Measurements from ENCODE around the gene TDRD7.

TDRD7 gene

DNA sequence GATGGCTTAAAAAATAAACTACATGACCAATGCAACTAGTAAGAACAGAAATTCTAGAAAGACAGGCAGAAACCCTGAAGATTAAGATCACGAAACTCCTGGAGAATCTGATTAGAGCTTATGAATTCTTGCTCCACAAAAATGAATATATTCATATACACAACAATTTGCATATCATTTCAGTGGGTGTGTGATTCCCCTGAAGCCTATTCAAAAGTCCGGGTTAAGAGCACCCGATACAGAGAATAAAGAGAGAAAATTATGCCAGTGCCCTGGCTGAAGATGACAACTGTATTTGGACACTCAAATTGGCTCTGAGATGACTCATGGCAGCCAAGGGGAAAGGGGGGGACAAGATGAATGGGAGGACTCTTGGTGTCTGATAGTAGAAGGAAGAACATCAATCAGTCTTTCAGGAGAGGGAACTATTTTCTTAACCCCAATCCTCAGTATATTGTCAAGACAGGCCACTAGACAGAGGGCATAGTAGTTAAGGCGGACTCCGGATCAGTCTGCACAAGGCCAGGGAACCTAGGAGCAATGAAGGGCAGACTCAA is 95.6 kb downstream of the TDRD7 start:
- DNase-seq, result no peak

DNA sequence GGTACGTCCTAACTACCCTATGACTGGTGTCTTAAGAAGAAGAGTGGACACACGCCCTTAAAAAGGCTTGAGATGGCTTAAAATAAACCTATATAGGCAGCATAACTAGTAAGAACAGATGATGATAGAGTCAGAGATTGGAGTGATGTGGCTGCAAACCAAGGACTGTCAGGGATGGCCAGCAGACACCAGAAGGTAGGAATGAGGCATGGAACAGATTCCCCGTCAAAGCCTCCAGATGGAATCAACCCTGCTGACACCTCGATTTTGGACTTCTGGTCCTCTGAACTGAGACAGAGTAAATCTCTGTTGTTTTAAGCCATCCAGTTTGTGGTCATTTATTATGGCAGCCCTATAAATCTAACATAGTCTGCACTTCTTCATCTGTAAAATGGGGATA is 97.0 kb downstream of the TDRD7 start:
- DNase-seq, result no peak

DNA sequence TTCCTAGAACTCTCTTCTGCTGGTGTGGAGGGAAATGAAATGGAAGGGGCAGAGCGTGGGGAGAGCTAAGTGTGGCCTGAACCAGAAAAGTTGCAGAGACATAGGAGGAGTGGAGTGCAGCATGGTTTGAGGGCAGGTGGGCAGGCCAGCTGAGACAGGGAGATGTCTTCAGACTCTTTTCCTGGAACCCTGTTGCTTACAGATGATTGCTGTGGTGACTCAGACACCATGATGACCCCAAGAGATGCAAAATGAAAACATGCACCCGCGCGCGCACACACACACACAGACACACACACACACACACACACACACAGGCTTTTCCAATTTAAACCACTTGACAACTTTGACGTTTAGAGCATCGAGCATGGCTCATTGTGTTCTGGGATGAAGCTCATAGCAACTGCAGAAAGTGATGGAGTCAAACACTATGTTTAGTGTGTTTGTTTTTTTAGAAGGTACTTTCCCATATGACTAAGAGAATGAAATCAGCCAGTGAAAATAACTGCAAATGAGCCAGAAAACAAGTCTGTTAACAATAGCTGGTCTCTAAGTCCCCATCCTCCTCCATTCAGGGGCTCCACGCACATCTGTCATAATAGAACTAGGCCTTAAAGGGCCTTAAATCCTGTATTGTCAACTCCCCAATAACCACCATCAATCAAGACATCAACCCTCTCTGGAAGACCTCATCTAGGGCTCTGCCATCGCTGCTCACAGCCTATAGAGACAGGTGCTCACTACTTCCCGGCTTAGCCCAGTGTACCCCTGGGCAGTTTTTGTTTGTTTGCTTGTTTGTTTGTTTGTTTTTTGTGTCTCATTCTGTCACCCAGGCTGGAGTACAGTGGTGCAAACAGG is 99.1 kb downstream of the TDRD7 start:
- no peak for DNase-seq

DNA sequence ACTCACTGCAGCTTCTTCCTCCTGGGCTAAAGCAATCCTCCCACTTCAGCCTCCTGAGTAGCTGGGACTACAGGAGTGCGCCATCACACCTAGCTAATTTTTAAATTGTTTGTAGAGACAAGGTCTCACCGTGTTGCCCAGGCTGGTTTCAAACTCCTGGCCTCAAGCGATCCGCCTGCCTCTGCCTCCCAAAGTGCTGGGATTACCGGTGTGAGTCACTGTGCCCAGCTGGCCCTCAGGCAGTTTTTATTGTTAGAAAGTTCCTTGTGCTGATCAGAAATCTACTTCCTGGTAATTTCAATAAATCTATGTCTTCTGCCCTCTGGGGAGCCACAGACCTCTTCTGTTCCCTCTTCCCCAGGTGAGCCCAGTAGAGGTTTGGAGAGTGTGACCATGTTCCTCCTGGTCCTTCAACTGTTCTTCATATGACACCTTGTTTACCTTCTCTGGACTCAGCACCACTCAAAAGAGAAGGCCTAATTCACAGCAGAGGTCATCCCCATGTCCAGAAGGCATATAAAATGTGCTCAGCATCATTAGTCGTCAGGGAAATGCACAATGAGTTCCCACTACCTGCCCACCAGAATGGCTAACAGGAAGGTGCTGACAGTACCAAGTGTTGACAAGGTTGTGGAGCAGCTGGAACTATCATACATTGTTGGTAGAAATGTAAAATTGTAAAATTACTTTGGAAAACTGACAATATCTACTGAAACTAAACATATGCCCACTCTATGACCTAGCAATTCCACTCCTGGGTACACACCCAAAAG is 99.9 kb downstream of the TDRD7 start:
- DNase-seq, result no peak

DNA sequence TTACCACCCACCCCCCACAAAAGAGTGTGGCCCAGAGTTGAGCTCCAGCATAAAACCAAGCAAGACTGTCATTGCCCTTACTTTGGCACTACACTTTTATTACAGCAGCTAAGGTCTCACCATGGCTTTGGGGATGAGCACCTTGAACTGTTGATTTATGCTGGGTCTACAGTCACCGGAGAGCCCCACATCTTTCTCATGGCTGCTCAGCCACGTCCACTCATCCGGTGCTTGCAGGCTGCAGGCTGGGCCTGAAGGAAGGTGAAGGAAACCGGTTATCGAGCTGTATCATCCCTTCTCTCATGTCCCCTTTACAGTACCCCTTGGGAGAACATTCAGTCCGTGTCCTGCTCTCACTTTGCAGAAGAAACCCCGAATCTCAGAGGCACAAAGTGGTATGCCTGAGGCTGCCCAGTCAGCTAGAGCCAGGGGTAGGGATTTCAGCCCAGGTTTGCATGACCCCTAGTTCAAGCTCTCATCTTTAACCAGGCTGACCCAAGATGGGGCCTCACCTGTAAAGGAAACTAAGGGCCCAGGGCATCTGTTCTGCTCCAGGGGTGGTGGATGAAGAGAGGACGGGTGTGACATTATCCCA is 101.2 kb downstream of the TDRD7 start:
- DNase-seq, result no peak

DNA sequence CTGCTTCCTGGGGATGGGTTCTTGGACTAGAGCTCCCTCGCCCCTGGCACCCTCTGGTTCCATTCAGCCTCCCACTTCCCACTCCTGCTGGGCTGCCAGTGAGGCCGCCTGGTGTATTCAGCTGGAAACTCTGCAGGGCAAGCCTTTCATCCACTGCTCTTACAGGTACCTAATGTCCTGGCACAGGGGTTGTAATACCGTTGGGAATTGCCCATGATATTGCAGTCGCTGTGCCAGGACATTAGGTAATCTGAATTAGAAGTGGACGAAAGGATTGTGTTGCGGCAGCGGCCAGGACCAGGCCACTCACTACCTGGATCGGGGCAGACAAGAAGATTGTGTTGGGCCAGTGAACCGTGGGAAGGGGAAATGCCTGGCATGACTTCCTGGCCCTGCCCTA is 102.6 kb downstream of the TDRD7 start:
- no peak for DNase-seq

DNA sequence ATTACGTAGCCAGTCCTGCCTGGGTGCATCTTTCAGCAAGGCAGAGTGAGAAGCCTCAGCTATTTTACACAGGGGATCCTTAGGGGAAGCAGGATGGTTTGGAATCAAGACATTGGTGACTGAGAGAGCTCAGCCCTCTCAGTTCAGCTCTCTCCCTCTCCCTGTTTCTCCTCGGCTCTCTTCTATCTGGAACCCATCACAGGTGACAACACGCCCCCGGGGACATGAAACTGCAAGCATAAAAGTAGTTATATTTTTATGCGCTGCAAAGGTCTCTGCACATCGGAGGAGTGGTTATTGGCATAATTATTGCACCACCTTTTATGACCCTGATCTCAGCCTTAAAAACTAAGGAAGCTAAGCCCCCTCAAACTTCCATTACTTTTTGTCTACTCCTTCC is 103.8 kb downstream of the TDRD7 start:
- no peak for DNase-seq

DNA sequence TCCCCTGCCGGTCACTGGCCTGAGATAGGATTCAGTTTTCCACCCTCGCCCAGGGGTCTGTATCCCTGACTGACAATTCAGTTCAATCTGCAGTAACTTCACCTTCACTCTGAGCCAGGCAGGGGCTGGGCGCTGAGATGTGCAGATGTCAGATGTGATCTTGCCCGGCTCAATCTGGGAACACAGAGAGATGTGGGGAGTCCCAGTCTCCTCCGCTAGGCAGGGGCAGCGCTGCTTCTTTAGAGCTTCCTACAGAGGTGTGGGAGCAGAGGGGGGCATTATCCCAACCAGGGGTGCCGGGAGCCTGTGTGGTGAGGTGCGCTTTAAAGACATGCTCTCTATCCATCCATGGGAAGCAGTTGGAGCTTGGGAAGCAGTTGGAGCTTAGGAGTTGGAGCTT is 104.2 kb downstream of the TDRD7 start:
- no peak for DNase-seq

DNA sequence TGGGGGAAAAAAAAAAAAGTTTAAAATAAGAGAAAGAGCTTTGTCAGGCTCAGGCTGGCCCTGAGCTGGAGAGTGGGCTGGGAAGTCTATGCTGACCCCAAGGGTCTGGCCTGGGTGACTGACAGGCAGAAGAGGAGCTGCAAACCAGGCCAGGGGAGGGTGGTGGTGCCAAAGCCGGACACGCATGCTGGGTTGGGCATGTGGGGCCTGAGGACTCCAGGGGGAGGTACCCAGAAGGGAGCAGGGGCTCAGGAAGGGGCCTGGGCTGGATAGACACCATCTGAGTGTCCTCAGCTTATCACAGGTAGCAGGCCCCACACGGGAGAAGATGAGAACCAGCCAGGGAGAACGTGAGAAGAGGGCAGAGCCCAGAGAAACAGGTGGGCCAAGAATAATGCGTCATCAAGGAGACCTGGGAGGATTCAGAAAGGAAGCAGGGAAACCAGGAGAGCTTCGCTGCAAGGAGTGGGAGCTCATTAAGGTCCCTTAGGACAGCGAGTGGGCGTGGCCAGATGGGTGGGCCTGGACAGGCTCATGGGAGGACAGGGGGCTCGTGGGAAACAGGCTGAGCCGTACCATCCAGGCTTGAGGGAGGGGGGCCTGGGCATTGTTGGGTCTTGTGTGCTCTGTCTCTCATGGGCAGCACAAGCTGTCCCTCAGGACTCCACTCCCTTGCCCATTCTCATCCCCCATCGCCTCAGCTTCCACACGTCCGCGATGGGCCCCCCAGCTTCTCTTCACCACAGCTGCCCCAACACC is 105.6 kb downstream of the TDRD7 start:
- DNase-seq, result no peak

DNA sequence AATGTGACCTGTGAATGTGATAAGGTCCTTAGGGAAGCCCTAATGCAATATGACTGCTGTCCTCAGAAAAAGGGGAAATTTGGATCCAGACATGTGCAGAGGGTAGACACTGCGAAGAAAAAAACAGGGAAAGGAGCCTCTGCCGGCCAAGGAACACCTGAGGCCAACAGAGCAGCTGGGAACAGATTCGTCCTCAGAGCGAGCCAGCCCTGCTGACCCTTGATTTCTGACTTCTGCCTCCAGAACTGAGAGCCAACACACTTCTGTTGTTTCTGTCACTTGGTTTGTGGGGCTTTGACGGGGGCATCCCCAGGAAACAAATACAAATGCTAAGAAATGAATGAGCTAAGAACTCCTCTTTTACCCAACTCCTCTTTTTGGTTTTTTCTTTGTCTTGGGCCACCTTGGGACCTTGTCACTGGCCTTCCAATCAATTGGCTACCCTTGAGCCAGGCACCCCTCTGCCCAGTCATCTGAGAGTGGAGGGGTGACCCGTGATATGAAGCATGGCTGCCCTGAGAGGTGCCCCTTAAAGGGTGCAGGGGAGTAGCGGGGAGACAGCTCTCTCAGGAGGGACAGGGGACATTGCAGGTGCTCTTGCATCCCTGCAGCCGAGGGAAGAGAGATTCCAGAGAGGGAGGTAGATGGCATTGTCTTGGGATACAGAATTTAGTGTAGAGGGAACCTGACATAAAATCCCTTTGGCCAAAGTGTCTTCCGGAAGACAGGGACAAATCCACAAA is 106.4 kb downstream of the TDRD7 start:
- DNase-seq, result no peak

DNA sequence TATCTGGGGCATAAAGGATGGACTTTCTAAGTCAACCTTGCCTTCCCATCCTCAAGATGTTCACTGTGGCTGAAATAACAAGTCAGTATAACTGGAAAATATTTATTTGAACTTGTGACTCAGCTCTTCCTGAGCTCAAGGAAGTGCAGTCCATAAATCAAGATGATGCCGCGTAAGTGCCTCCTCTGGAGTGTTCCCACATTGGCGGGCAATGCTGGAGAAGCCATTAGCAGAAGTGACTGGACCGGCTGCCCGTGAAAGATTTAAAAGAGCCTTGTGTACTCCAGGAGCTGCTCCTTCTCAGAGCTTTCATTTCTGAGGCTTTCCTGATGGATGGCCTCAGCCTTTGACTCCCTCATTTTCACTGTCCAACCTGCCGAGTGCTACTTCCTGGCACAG is 107.0 kb downstream of the TDRD7 start:
- no peak for DNase-seq

DNA sequence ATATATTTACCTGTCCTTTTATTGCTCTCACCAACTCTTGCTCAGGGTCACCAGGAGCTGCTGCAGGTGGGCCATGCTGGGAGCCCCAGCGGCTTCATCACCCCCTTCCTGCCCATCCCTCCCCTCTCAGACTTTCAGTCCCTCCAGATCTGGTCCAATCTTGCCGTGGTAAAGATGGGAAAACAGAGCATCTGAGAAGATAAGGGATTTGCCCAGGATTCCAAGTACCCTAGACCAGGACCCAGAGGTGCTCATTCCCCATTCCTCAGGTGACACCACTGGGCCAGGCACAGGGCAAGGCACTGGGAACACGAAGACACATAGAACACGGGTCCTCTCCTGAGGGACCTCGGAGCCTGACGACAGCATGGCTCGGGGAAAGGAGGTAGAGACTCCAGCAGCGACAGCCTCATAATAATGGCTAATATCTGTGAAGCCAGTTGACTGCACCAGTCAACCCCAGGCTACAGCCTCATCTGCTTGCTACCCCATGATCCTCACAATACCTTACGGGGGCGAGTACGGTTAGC is 107.6 kb downstream of the TDRD7 start:
- DNase-seq, result no peak

DNA sequence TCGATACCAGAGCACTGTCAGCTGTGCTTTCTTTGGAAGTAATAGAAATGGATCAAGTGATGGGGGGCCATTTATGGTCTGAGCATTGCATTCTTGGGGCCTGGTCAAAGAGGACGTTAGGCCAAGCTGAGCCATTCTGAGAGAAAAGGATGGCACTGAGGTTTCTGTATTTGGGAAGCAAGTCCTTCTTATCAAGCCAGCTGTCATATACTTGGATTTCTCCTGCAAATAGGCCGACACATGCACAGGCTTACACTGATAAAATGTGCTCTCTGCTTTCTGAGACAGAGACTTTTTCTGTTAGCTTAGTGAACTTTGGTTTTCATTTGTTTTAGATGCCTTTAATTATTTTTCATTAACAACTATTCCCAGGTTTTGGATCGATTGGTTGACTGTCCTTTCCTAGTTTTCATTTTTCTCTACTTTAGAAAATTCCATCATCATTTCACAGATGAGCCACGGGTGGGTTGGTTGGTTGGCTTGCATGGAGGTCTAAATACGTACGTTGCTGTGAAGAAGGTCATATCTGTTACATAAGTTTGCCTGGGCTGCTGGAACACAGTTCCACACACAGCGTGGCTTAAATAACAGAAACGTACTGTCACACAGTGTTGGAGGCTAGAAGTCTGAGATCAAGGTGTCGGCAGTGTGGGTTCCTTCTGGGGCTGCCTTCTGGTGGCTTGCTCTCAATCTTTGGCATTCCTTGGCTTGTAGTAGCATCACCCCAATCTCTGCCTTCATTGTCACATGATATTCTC is 109.9 kb downstream of the TDRD7 start:
- no peak for DNase-seq

DNA sequence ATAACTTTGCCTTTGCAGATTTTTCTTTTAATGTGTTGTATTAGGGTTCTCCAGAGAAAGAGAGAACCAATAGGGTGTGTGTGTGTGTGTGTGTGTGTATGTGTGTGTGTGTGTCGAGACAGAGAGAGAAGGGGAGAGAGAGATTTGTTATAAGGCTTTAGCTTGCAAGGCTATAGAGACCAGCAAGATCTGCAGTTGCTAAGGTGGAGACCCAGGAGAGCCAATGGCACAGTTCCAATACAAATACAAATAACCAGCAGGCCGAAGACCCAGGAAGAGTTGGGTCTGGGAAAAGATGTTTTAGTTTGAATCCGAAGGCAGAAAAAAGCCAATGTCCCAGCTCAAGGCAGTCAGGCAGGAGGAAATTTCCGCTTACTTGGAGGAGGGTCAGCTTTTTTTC is 112.5 kb downstream of the TDRD7 start:
- peak; percentile 18 for DNase-seq

DNA sequence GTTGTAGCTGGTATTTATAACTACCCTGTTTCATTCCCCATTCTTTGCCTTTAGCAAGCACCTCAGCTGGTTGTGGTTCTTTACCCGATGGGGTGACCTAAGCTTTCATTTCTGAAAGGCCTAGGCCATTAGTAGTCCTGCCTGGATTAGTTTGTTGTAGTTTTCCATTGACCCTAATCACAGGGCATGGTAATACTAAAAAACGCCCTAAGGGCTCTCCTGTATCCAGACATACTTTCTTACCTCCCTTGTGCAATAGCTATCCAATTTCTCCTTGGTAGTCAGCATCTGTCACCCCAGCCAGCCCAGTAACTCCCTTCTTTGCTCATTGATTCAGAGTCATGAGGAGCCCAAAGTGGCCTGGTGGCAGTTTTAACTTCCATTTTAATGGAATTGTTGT is 113.6 kb downstream of the TDRD7 start:
- no peak for DNase-seq

DNA sequence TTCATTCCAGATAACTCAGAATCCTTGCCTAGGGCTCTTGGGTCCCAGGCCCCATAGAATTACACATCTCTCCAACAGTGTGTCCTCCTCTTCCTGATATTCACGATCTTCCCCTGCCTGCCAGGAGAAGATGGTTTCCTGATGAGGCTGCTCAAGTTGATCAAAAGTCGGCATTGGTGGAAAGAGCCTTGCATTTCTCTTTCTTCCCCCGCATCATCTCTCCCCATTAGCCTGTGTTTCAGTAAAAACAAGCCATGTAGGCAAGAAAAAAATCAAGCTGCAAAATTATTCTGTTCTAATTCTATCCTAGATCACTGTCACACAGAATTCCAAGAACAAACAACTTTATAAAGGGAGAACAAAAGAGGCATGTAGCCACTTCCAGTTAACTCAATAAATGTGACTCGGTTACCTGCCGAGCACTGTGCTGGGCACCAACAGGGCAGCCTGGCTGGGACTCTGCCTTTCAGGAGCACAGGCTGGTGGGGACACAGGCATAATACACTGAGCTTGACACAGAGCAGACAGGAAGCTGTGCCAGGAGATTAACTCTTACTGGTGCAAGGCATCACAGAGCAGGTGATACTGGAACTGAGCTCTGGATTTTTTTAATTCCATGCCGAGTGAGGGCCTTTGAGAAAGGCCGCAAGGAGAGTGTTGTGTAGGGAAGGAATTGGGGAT is 115.1 kb downstream of the TDRD7 start:
- no peak for DNase-seq

DNA sequence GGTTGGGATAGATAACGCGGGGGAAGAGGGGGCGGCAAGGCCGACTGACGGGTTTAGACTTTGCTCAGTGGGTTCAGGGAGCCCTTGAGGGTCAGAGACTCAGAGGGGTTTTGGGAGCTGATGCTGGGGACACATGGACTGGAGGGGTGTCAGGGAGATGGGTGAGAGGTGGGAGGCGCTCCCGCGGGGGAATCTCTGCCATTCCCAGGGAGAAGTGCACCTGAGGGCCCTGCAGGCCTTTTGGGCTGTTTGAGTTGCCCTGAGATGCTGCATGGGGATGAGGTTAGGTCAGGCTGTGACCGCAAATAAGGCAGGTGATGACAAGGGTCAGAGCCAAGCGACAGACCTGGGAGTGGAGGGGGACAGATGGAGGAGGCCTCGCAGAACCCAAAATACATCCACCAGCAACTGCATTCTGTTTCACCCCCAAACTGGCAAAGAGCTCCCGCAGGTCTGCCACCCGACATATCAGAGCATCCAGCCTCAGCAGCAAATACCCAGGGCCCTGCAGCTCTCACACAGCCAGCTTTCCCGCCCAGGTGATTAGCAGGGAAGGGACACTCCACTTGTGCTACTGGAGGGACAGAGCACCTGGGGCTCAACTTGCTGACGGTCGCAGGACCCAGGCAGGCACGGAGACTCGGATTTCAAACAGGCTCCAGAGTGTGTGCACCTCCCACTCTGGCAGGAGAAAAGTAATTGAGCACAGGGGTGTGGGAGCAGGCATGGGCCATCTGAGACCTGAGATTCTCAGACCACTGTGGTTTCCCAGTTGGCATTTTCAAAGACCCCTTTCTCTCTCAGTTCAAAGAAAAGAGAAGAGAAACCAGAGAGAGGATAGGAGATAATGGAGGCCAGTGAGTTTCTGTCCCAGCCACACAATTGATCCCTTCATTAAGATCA is 116.0 kb downstream of the TDRD7 start:
- DNase-seq, result no peak

DNA sequence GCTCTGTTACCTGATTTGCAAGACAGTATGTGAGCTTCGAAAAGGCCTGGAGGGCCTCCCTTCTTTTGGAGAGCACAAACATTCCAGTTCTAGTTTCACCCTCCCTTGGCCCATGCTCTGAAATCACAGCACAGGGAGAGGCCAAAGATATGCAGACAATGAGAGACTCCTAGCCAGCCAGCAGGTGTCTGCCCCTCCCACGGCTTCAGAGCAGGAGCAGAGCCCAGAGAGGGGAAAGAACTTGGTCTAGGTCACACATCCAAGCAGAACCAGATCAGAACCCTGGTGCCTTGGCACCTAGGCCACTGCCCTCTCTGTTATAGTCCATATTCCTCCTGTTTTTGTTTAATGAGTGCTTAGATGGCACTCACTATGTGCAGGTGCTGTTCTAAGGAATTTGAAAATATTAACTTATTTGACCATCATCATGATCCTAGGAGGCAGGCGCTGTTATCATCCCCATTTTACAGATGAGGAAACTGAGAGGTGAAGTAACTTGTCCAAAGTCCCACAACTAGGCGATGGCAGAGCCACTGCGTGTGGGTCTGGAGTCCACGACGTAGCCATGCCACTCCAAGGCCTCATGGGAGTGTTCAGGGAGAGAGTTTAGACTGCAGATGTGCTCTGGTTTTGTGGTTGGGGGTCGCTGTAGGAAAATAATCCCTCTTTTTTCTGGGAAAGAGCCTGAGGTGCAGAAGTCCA is 116.8 kb downstream of the TDRD7 start:
- DNase-seq, result no peak

All from NCI-H1105 treated with DMSO at 0.1 percent for 48 hours (cell line).